HCT116 (cell line): Measurements from ENCODE around the gene IRGC. TPM values are rescaled to one million over a fixed set of nuclear protein-coding genes. Genes with fewer than 3 reads are reported as not detected.

Experiments
- ATAC-seq: fragments of 200-7000 bp; cut with Tn5 transposase; 2 replicates; pipeline ENCODE4 v1.9.1; 2020; ENCODE audit warnings: mild to moderate bottlenecking, moderate library complexity
- BruUV-seq: library from RNA; stranded (reverse); fragments of 400-500 nt; replicated peaks from 2 replicates; lab custom pipeline; 2021; lab: Mats Ljungman, UMichigan
- CTCF ChIA-PET: fragments of 300-600 bp; sonication (Branson Sonifier 250); formaldehyde crosslinking; loops from one replicate; lab custom pipeline; 2021; ENCODE audit warnings: antibody characterized with exemption; lab: Charles Lee
- POLR2A ChIA-PET: fragments of 300-600, 350-600 bp; sonication (Branson Sonifier 250); formaldehyde crosslinking; loops from one replicate; lab custom pipeline; 2021; ENCODE audit warnings: antibody characterized with exemption; lab: Charles Lee
- RAD21 ChIA-PET, 2 experiments: fragments of 300-600 bp; sonication (Branson Sonifier 250); formaldehyde crosslinking; loops; one replicate each; lab custom pipeline; 2023; ENCODE audit warnings: low total read pairs in 2 of 2; ENCODE audit not compliant: uncharacterized antibody in 2 of 2, unreplicated experiment in 2 of 2, low non-redundant PET in 1 of 2; lab: Charles Lee
- DNase-seq: peaks from one replicate; pipeline ENCODE4 v3.0.0-alpha.2; 2010; ENCODE audit warnings: low read depth, low spot score
- H2AFZ ChIP-seq: fragments of 200-600 bp; shearing (Covaris generic), sonication (generic); 2 replicates; pipeline ENCODE4 v1.6.1; 2017; ENCODE audit warnings: low read depth, mixed run types, mixed read lengths, antibody characterized with exemption, low read length; ENCODE audit not compliant: poor library complexity, severe bottlenecking
- H3K27ac ChIP-seq: 2 replicates; pipeline ENCODE4 v1.5.1; 2012; ENCODE audit warnings: low read depth, low read length
- H3K27me3 ChIP-seq: fragments of 200-600 bp; sonication (generic); 2 replicates; pipeline ENCODE4 v1.6.1; 2016; ENCODE audit warnings: mixed run types, low read length, mixed read lengths; ENCODE audit not compliant: insufficient read depth
- H3K36me3 ChIP-seq, 2 experiments: fragments of 200-500 bp in 1 of 2; fragments of 200-600 bp in 1 of 2; sonication (Bioruptor generic) in 1 of 2; sonication (generic) in 1 of 2; 2 replicates each; pipeline versions ENCODE4 v1.5.1 to v1.6.1; 2014 to 2016; ENCODE audit warnings: low read length in 2 of 2, inconsistent platforms in 1 of 2, mixed read lengths in 1 of 2, mixed run types in 1 of 2; ENCODE audit not compliant: insufficient read depth in 2 of 2, control insufficient read depth in 1 of 2
- H3K4me1 ChIP-seq, 2 experiments: fragments of 200-600 bp in 1 of 2; sonication (generic) in 1 of 2; 2 replicates each; pipeline versions ENCODE4 v1.5.1 to v1.6.1; 2012 to 2017; ENCODE audit warnings: low read length in 2 of 2, inconsistent platforms in 1 of 2, mild to moderate bottlenecking in 1 of 2, mixed read lengths in 1 of 2, mixed run types in 1 of 2, moderate library complexity in 1 of 2; ENCODE audit not compliant: insufficient read depth in 2 of 2, control insufficient read depth in 1 of 2
- H3K4me2 ChIP-seq: fragments of 200-600 bp; sonication (generic); 2 replicates; pipeline ENCODE4 v1.6.1; 2017; ENCODE audit warnings: mixed run types, low read length, mixed read lengths
- H3K4me3 ChIP-seq, 2 experiments: fragments of 200-600 bp in 1 of 2; sonication (generic) in 1 of 2; replicated peaks in 1 of 2; 2 replicates each; pipeline ENCODE4 v1.5.1; 2011 to 2016; ENCODE audit warnings: low read length in 2 of 2, control low read depth in 1 of 2, low read depth in 1 of 2, mild to moderate bottlenecking in 1 of 2, mixed read lengths in 1 of 2, mixed run types in 1 of 2
- H3K79me2 ChIP-seq: fragments of 200-600 bp; sonication (generic); 2 replicates; pipeline ENCODE4 v1.6.1; 2017; ENCODE audit warnings: mild to moderate bottlenecking, mixed run types, low read length, moderate library complexity, mixed read lengths; ENCODE audit not compliant: insufficient read depth
- H3K9ac ChIP-seq: fragments of 200-600 bp; sonication (generic); 2 replicates; pipeline ENCODE4 v1.6.1; 2016; ENCODE audit warnings: low read length, mixed read lengths
- H3K9me2 ChIP-seq: fragments of 200-600 bp; sonication (generic), shearing (Covaris generic); 2 replicates; pipeline ENCODE4 v1.6.1; 2017; ENCODE audit warnings: mixed run types, mild to moderate bottlenecking, moderate library complexity; ENCODE audit not compliant: insufficient read depth
- H3K9me3 ChIP-seq, 2 experiments: fragments of 200-500 bp in 1 of 2; fragments of 200-600 bp in 1 of 2; sonication (Bioruptor generic) in 1 of 2; sonication (generic) in 1 of 2; 2 replicates each; pipeline ENCODE4 v1.6.1; 2014 to 2017; ENCODE audit warnings: low read length in 2 of 2, mixed read lengths in 2 of 2, inconsistent platforms in 1 of 2, low read depth in 1 of 2, mild to moderate bottlenecking in 1 of 2, mixed run types in 1 of 2, moderate library complexity in 1 of 2; ENCODE audit not compliant: control insufficient read depth in 1 of 2, insufficient read depth in 1 of 2
- H4K20me1 ChIP-seq: fragments of 200-600 bp; sonication (generic), shearing (Covaris generic); 2 replicates; pipeline ENCODE4 v1.6.1; 2017; ENCODE audit warnings: mixed run types, mild to moderate bottlenecking, moderate library complexity; ENCODE audit not compliant: insufficient read depth
- CBX3 ChIP-seq: IDR thresholded peaks from 2 replicates; pipeline ENCODE4 v1.6.1; 2012; ENCODE audit warnings: low read depth
- ELF1 ChIP-seq: IDR thresholded peaks from 2 replicates; pipeline ENCODE4 v1.6.1; 2012; ENCODE audit warnings: low read depth, borderline replicate concordance
- EZH2 ChIP-seq: fragments of 200-600 bp; sonication (generic); IDR thresholded peaks from 2 replicates; pipeline ENCODE4 v1.6.1; 2017; ENCODE audit warnings: antibody characterized with exemption, mixed run types
- EZH2phosphoT487 ChIP-seq: fragments of 200-600 bp; IDR thresholded peaks from 2 replicates; pipeline ENCODE4 v1.6.1; 2018; ENCODE audit warnings: antibody characterized with exemption, borderline replicate concordance
- JUND ChIP-seq: IDR thresholded peaks from 2 replicates; pipeline ENCODE4 v1.6.1; 2012
- RAD21 ChIP-seq: IDR thresholded peaks from 2 replicates; pipeline ENCODE4 v1.6.1; 2012; ENCODE audit warnings: low read depth, mild to moderate bottlenecking
- SIN3A ChIP-seq: IDR thresholded peaks from 2 replicates; pipeline ENCODE4 v1.6.1; 2012; ENCODE audit warnings: low read depth
- SP1 ChIP-seq: IDR thresholded peaks from 2 replicates; pipeline ENCODE4 v1.6.1; 2012; ENCODE audit warnings: low read depth
- YY1 ChIP-seq: IDR thresholded peaks from 2 replicates; pipeline ENCODE4 v1.6.1; 2011; ENCODE audit warnings: low read length, low read depth, moderate library complexity, mild to moderate bottlenecking; ENCODE audit not compliant: insufficient replicate concordance; ENCODE audit errors: extremely low read depth
- ZFX ChIP-seq: fragments of 450-650 bp; IDR thresholded peaks from 2 replicates; pipeline ENCODE4 v1.6.1; 2017
- intact Hi-C: fragments of 100-400 bp; cut with micrococcal nuclease; formaldehyde crosslinking; loops from 2 replicates; pipeline ENCODE4 v1.10.0; 2022
- total RNA-seq: library from RNA; stranded (reverse); gene quantifications from one replicate; pipeline ENCODE4 v1.2.1, GENCODE V29; 2021; ENCODE audit not compliant: unreplicated experiment
- TF ChIP-seq, protein P1 (sequence below): IDR thresholded peaks from 2 replicates; pipeline ENCODE4 v1.6.1; 2012
- TF ChIP-seq, protein P2 (sequence below): IDR thresholded peaks from 2 replicates; pipeline ENCODE4 v1.6.1; 2012; ENCODE audit warnings: low read depth
- TF ChIP-seq, protein P3 (sequence below): IDR thresholded peaks from 2 replicates; pipeline ENCODE4 v1.6.1; 2012

Gene IRGC
- total RNA-seq, 1 experiment from 2014 or later, result not detected

DNA sequence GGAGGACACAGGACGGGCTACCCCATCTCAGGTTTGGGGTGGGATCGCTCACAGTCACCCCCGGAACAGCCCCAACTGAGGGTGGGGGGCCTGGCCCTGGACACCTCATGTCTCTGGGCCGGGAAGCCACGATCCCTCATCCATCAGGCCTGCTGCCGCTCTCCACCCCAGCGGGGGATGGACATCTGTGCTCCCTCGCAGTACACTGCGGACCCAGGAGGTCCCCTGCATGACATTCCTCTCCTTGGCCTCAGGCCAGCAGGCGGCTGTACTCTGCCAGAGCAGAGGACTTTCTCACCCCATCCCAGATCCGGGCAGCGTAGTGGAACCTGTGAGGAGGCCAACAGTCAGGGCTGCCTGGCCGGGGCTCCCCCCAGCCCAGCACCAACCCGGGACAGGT lies 15.5 kb downstream of the IRGC start:
- H3K27me3 ChIP-seq, result no peaks in the 10 kb centered on the region
- BruUV-seq, result no TSS peak
- RAD21 ChIA-PET, result interaction anchor here in 1 of 2 experiments (0.6 kb wide), 1 partner anchor 96 kb away, joined by 3 read pairs; the partner anchor contains the start of gene ZNF283
- H3K9me3 ChIP-seq, result no peaks in the 10 kb centered on the region
- H3K4me1 ChIP-seq, result no peaks in the 10 kb centered on the region
- ATAC-seq (no peak), DNase-seq (no peak)
- no peak overlapping the region for H3K4me2 ChIP-seq
- no peaks in the 10 kb centered on the region for H3K9me2 ChIP-seq
- no peaks in the 10 kb centered on the region for H4K20me1 ChIP-seq
- H3K79me2 ChIP-seq, result no peaks in the 10 kb centered on the region
- no peak for TF ChIP-seq SP1
- TF ChIP-seq, protein P1, sequence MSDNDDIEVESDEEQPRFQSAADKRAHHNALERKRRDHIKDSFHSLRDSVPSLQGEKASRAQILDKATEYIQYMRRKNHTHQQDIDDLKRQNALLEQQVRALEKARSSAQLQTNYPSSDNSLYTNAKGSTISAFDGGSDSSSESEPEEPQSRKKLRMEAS, result no peak
- no peak for TF ChIP-seq ELF1
- TF ChIP-seq EZH2phosphoT487, result no peak
- no peak for TF ChIP-seq YY1
- TF ChIP-seq, protein P2, sequence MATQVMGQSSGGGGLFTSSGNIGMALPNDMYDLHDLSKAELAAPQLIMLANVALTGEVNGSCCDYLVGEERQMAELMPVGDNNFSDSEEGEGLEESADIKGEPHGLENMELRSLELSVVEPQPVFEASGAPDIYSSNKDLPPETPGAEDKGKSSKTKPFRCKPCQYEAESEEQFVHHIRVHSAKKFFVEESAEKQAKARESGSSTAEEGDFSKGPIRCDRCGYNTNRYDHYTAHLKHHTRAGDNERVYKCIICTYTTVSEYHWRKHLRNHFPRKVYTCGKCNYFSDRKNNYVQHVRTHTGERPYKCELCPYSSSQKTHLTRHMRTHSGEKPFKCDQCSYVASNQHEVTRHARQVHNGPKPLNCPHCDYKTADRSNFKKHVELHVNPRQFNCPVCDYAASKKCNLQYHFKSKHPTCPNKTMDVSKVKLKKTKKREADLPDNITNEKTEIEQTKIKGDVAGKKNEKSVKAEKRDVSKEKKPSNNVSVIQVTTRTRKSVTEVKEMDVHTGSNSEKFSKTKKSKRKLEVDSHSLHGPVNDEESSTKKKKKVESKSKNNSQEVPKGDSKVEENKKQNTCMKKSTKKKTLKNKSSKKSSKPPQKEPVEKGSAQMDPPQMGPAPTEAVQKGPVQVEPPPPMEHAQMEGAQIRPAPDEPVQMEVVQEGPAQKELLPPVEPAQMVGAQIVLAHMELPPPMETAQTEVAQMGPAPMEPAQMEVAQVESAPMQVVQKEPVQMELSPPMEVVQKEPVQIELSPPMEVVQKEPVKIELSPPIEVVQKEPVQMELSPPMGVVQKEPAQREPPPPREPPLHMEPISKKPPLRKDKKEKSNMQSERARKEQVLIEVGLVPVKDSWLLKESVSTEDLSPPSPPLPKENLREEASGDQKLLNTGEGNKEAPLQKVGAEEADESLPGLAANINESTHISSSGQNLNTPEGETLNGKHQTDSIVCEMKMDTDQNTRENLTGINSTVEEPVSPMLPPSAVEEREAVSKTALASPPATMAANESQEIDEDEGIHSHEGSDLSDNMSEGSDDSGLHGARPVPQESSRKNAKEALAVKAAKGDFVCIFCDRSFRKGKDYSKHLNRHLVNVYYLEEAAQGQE, result no peak
- TF ChIP-seq ZFX, result no peak
- TF ChIP-seq CBX3, result no peak
- TF ChIP-seq JUND, result no peak
- TF ChIP-seq, protein P3, sequence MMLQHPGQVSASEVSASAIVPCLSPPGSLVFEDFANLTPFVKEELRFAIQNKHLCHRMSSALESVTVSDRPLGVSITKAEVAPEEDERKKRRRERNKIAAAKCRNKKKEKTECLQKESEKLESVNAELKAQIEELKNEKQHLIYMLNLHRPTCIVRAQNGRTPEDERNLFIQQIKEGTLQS, result no peak
- no peak for TF ChIP-seq EZH2
- no peak for TF ChIP-seq SIN3A
- TF ChIP-seq RAD21, result no peak
- H3K27ac ChIP-seq, result no peak overlapping the region
- no peak overlapping the region for H2AFZ ChIP-seq
- H3K4me3 ChIP-seq, result no peak overlapping the region
- H3K36me3 ChIP-seq, result peaks cover 30 to 52% of the 10 kb centered on the region in 2 experiments; a peak in 3 of 4 replicates
- CTCF ChIA-PET, result no interaction called here
- H3K9ac ChIP-seq, result no peak overlapping the region
- intact Hi-C loops, result no loop called here
- POLR2A ChIA-PET, result interaction anchor here (1.6 kb wide), 1 partner anchor 63 kb away, joined by 4 read pairs; no protein-coding TSS in a partner anchor
